Measurements from ENCODE around the gene DENND6B.
A peak's percentile ranks its signal among the peaks of the same experiment; 100 is the strongest.
"Not testable (repeated sequence)": the region's sequence is repeated elsewhere in the genome, so short reads cannot be mapped to it uniquely, and the experiment has no call there.

Gene DENND6B

DNA sequence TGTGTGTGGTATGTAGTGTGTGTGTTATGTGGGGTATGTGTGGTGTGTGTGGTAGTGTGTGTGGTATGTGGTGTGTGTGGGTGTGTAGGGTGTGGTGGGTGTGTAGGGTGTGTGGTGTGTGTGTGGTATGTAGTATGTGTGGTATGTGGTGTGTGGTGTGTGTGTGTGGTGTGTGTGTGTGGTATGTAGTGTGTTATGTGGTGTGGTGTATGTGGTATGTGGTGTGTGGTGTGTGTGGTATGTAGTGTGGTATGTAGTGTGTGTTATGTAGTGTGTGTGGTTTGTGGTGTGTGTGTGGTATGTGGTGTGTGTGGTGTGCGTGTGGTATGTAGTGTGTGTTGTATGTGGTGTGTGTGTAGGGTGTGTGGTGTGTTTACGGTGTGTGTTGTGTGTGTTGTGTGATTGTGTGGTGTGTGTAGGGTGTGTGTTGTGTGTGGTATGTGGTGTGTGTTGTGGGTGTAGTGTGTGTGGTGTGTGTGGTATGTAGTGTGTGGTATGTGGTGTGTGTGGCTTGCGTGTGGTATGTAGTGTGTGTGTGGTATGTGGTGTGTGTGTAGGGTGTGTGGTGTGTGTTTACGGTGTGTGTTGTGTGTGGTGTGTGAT, 12.1 kb upstream of the DENND6B start:
- no peak for DNase-seq (ENCODE audit: low spot score)
- no peak for FAIRE-seq

DNA sequence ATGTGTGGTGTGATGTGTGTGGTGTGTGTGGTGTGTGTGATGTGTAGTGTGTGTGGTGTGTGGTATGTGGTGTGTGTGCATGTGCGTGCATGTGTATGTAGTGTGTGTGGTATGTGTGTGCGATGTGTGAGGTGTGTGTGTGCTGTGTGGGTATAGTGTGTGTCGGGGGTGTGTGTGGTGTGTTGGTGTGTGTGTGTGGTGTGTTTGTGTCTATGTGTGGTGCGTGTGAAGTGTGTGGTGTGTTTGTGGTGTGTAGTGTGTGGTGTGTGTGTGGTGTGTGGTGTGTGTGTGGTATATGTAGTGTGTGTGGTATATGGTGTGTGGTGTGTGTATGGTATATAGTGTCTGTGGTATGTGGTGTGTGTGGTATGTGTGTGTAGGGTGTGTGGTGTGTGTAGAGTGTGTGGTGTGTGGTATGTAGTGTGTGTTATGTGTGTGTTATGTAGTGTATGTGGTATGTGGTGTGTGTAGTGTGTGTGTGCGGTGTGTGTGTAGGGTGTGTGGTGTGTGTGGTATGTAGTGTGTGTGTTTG, 11.3 kb upstream of the DENND6B start:
- DNase-seq (ENCODE audit: low spot score), result no peak
- no peak for FAIRE-seq

DNA sequence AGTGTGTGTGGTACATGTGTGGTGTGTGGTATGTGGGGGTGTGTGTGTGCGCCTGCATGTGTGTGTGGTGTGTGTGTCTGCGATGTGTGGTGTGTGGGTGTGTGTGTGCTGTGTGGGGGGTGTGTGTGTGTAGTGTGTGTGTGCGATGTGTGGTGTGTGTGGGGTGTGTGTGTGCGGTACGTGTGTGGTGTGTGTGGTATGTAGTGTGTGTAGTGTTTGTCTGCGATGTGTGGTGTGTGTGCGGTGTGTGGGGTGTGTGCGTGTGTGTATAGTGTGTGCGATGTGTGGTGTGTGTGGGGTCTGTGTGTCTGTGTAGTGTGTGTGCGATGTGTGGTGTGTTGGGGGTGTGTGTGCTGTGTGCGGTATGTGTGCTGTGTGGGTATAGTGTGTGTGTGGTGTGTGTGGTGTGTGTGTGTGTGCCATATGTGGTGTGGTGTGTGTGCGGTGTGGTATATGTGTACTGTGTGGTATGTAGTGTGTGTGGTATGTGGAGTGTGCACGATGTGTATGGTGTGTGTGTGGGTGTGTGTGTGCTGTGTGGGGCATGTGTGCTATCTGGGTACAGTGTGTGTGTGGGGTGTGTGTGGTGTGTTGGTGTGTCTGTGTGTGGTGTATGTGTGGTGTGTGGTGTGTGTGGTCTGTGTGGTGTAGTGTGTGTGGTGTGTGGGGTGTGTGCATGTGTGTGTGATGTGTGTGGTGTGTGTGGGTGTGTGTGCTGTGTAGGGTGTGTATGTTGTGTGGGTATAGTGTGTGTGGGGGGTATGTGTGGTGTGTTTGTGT, 10.6 kb upstream of the DENND6B start:
- DNase-seq (ENCODE audit: low spot score), result no peak
- FAIRE-seq, result no peak

DNA sequence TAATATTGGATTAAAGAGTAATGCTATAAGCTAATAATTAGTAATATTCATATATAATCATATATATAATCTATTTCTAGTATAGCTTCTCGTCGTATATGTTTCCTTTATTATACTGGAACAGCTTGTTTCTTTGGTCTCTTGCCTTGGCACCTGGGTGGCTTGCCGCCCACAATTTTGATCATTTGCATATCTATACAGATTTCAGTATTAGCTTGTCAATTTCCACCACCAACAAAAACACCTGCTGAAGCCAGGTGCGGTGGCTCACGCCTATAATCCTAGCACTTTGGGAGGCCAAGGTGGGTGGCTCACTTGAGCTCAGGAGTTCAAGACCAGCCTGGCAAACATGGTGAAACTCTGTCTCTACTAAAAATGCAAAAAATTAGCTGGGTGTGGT, 7.6 kb upstream of the DENND6B start:
- DNase-seq (ENCODE audit: low spot score); FAIRE-seq: not testable (repeated sequence)

DNA sequence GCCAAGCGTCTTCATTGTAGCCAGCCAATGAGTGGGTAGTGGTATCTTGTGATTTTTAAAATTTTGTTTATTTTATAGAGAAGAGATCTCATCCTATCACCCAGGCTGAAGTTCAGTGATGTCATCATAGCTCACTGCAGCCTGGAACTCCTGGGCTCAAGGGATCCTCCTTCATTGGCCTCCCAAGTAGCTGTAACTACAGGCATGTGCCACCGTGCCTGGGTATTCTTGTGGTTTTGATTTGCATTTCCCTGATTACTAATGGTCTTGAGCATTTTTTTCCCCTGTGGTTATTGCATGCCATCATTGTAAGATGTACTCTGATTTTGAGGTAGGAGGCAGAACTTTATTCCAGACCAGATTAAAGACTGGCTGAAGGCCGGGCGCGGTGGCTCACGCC, 2.4 kb upstream of the DENND6B start:
- DNase-seq (ENCODE audit: low spot score), result peak; percentile 39
- no peak for FAIRE-seq

DNA sequence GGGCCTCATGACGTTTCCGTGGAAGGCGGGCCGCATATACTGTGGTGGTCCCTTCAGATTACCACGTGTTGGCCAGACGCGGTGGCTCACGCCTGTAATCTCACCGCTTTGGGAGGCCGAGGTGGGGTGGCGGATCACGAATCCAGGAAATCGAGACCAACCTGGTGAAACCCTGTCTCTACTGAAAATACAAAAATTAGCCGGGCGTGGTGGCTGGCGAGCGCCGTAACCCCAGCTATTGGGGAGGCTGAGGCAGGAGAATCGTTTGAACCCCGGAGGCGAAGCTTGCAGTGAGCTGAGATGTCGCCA, 853 bp upstream of the DENND6B start:
- no peak for DNase-seq (ENCODE audit: low spot score)
- FAIRE-seq, result no peak

DNA sequence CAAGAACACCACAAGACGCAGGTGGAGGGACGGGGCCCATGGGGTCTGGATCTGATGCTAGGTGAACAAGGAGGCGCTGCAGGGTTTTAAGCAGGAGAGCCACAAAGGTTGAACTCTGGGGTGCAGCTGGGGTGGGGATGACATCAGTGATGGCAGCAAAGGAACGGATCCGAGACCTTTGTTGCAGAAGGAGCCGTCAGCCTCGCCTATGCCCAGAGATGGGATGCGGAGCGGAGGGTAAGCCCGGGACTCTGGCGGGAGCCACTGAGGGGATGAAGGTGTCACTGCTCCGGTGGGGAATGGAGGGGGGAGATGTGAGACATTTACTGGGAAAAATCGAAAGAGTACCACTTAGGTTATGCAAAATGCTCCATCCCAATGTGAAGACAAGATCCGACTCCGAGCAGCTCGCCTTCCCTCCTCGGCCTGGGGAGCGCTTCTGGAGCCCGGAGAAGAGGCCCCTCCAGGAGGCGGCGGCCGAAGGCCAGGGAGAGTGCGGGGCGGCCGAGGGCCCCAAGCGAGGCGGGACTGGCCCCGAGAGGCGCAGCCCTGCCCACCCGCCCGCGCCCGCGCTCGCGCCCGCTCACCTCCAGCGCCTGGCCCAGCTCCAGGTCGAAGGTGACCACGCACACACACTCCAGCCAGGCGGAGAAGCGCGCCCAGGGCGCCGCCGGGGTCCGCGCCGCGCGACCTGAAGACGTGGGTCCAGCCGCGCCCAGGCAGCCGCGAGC, 422 bp downstream of the DENND6B start:
- DNase-seq (ENCODE audit: low spot score), result no peak
- FAIRE-seq, result no peak

DNA sequence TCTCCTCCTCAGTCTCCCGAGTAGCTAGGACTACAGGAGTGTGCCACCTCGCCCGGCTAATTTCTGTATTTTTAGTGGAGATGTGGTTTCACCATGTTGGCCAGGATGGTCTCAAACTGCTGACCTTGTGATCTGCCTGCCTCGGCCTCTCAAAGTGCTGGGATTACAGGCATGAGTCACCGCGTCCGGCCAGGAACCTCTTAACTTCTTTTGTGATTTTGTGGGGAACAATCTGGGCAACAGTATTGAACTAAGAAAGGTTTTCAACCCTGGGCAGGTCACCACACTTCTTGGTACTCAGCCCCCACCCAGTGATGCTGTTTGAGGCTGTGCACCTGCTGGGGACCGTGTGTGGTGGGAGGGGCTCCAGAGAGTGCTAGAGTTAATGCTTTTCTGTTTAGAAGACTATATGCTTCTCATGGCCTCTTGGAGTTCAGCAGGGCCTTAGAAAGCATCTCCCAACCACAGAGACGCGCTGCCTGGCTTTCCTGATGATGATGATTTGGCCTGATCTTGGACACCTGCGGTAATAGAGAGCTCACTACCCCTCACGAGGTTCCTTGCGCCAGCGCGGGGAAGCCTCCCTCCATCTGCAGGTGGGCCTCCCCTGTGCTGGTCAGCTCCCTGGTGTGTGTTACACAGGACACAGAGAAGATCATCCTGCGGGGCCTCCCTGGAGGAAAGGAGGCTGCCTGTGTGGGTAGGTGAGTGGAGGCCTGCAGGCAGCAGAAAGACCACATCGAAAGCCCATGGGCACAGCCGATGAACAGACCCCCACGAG, 1.2 kb downstream of the DENND6B start:
- no peak for FAIRE-seq
- DNase-seq (ENCODE audit: low spot score), result no peak

DNA sequence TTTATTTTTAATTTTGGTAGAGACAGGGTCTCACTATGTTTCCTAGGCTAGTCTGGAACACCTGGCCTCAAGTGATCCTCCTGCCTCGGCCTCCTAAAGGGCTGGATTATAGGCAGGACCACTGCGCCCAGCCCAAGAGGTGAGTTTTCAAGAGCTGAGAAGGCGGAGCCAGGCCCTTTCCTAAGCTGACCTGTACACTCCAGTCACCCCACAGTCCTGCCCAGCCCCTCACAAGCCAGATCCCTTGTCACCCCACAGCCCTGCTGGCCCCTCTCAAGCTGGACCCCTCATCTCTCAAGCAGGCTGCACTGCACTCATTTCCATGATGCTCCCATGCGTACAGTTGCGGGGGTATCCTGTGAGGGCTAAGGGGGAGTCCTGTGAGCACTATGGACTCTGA, 2.9 kb downstream of the DENND6B start:
- FAIRE-seq, result no peak
- DNase-seq (ENCODE audit: low spot score), result no peak

DNA sequence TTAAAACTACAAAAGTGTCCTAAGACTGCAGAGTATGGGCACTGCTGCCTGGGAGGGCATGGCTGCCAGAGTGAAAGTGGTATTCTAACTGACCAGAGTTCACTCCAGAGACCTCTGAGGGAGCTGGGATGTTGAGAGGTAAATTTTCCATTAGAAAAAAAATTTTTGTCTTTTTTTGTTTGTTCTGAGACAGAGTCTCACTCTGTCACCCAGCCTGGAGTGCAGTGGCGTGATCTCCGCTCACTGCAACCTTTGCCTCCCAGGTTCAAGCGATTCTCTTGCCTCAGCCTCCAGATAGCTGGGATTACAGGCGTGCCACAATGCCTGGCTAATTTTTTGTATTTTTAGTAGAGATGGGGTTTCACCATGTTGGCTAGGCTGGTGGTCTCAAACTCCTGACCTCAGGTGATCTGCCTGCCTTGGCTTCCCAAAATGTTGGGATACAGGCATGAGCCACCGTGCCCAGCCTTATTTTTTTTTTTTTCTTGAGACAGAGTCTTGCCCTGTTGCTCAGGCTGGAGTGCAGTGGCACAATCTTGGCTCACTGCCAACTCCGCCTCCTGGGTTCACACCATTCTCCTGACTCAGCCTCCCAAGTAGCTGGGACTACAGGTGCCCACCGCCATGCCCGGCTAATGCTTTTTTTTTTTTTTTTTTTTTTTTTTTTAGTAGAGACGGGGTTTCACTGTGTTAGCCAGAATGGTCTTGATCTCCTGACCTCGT, 4.3 kb downstream of the DENND6B start:
- not testable (repeated sequence) for FAIRE-seq; DNase-seq (ENCODE audit: low spot score)

DNA sequence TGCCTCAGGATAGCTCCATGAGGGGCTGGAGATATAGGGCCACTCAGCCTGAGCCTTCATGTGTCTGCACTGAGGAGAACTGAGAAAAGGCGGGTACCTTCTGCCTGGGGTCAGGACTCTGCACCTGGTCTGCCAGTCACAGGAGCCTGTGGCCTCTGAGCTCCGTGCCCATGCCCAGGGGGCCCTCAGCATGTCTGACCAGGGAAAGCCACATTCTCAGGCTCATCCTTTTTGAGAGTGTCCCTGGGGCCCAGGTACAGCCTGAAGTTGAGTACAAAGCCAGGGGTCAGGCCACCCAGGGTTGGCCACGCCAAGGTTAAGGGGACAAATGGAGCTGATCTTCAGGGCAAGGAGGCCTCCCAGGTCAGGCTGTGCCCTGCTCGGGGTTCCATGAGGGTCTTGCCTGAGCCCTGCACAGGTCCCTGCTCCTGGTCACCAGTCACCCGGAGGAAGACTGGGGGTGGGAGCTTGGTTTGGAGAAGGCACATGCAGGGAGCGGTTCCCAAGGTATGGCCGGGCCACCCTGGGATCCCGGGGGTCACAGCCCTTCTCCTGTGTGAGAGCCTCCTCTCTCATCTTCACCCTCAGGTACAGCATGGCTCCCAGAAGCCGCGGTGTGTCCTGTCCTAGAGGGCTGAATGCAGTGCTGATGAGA, 6.0 kb downstream of the DENND6B start:
- no peak for FAIRE-seq
- DNase-seq (ENCODE audit: low spot score), result no peak

DNA sequence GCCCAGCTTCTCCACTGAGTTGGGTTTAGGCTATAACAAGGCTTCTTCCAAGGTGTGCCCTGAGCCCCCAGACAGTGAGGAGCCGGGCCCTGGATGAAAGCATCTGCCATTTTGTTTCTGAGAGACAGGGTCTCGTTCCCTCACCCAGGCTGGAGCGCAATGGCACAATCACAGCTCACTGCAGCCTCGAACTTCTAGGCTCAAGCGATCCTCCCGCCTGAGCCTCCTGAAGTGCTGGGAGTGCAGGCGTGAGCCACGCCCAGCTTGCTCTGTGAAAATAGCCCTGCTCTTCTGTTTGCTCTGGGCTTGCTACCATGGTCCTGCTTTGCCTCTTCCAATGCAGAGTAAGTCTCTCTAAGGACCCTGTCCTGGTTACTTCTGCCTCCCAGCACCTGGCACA, 6.7 kb downstream of the DENND6B start:
- DNase-seq (ENCODE audit: low spot score) (no peak), FAIRE-seq (no peak)

DNA sequence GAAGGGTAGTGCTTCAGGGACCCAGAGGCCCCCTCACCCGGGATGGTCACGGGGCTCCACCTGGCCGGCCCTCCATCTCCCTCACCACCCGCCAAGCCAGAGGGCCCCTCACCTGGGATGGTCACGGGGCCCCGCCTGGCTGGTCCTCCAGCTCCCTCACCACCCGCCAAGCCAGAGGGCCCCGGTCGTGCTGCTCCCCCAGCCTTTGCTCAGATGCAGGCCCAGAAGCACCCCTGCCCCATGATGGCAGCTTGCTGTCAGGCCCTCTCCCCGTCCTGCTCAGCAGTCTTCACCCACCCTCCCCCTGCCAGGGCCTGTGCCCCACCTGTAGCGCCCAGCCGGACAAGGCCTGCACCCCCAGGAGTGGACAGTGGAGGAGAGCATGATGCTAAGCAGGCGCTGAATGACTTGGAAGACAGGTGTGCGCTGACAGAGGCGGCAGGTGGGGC, 7.3 kb downstream of the DENND6B start:
- FAIRE-seq (no peak), DNase-seq (ENCODE audit: low spot score) (no peak)

DNA sequence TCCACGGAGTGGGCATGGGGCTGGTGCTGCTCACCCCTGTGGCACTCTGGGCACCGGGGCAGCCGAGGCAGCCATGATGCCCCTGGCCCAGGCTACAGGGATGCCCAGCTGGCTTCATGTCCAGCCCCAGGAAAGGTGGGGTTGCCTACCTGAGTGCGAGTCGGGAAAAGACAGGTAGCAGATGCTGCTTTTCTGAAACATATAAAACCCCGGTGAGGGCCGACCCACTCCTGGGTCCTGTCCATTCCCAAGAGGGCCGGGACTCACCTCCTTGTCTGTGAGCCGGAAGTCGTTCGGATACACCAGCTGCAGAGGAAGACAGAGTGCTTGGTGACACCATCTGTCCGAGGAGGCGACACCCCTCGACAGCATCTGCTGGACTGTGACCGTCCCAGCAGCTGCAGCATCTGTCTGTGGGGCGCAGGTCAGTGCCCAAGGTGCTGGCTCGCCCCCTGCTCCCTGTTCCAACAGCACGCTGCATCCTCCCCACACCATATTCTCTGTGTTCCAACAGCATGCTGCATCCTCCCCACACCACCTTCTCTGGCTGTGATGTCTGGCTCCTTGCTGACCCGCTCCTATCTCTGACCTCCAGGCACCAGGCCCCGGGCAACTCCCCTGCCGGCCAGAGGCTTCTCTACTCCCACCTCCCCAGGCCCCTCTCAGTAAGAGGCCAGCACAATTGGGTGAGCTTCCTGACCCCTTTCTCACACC, 8.0 kb downstream of the DENND6B start:
- no peak for DNase-seq (ENCODE audit: low spot score)
- no peak for FAIRE-seq

DNA sequence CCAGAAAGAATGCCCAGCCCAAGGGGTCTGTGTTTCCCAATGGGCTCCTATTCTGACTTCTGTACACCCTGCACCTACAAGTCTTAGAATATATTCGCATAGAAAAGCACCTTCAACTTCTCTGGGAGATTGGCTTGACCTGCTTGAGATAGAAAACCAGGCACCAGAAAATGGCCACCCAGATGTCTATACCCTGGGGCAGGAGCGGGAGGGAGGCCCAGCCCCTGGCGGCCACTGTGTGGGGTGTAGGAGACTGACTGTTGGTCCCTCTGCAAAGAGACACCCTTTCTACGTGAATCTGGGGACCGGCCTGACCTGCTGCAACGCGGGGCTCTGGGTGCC, 8.5 kb downstream of the DENND6B start:
- DNase-seq (ENCODE audit: low spot score), result no peak
- FAIRE-seq, result no peak

DNA sequence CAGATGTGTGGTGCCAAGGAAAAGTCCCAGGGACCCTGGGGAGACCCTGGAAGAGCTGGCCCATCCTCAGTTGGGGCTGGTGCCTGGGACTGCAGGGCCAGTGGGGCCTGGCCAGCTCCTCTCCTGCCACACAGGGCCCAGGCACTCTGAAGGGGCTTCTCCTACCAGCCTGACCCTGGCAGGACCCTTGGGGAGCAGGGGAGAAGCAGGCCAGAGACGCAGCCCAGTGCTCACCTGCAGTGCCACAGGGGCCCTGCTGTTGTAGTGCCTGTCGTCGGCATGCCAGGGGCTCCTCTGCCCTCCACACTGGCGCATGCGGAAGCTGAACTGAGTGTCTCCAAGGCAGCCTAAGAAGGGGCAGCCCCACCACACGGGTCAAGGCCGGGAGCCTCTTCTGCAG, 9.1 kb downstream of the DENND6B start:
- no peak for DNase-seq (ENCODE audit: low spot score)
- FAIRE-seq, result no peak

DNA sequence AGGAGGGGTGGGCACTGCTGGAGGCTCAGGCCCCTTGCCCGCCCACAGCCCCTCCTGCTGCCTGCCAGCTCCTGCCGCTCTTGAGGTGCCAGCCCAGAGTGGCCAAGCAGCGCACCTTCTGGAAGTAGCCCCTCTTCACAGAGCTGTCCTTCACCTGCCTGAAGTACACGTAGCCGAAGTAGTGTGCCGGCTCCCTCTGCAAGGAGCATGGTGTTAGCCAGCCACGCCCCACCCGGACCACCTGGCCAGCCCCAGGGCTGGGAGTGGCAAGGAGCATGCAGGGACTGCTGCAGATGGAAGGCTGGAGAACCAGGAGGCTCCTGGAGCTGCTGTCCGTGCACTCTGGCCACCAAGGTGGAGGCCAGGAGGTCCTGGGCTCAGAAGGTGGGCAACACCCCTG, 9.6 kb downstream of the DENND6B start:
- no peak for FAIRE-seq
- no peak for DNase-seq (ENCODE audit: low spot score)

DNA sequence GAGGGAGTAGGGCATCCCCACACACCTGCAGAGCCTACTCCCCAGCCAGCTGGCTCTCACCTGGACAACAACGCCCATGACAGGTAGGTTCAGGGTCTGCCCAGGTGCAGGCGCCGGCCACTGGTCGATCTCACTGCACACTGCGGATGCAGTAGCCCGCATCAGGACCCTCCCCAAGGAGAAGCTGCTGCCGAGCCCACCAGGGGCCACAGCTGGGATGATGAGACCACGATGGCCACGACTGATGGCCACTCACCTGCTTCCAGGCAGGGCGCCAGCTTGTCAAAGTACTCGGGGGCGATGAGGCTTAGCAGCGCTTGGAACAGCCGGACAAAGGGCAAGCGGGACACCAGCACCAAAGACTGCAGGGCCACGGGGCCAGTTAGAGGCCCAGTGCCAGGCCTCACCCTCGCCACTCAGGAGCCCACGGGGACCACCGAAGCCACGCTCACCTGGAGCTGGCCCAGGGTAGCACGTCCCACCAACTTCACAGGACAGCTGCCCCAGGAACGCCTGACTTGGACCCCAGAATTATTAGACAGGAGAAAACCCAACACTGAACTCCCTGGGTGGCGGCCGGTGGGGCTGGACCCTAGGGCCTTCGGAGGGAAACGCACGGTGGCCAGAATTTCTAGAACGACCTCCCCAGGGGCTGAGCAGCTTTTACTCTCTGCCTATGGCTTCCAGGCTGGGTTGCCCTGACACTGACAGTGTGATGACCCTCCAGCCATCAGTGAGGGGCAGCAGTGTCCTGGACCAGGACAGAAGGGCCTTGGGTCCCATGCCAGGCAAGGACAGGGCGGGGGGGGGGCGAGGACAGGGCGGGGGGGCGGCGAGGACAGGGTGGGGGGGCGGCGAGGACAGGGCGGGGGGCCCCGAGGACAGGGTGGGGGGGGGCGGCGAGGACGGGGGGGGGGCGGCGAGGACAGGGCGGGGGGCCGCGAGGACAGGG, 10.4 kb downstream of the DENND6B start:
- no peak for FAIRE-seq
- DNase-seq (ENCODE audit: low spot score), result no peak
